GM12873 (cell line): Measurements from ENCODE around the gene CFAP73.

ENCODE experiments used
- TF ChIP-seq, protein P1 (sequence below): IDR thresholded peaks from 2 replicates; pipeline ENCODE4 v1.5.1; 2012; ENCODE audit warnings: low read depth, mild to moderate bottlenecking, moderate library complexity, low read length, control low read depth; ENCODE audit not compliant: insufficient read depth; ENCODE audit errors: missing control alignments

CFAP73 gene

DNA sequence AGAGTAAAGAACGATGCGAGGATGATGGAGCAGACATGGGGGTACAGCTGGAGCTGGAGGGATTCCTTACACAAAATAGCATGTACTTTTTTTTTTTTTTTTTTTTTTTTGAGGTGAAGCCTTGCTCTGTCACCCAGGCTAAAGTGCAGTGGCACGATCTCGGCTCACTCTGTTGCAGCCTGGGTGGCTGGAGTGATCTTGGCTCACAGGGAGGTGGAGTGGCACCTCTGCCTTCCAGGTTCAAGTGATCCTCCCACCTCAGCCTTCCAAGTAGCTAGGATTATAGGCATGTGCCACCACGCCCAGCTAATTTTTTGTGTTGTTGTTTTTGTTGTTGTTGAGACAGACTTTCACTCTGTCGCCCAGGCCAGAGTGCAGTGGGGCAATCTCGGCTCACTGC lies 8.8 kb upstream of the CFAP73 start:
- TF ChIP-seq, protein P1, sequence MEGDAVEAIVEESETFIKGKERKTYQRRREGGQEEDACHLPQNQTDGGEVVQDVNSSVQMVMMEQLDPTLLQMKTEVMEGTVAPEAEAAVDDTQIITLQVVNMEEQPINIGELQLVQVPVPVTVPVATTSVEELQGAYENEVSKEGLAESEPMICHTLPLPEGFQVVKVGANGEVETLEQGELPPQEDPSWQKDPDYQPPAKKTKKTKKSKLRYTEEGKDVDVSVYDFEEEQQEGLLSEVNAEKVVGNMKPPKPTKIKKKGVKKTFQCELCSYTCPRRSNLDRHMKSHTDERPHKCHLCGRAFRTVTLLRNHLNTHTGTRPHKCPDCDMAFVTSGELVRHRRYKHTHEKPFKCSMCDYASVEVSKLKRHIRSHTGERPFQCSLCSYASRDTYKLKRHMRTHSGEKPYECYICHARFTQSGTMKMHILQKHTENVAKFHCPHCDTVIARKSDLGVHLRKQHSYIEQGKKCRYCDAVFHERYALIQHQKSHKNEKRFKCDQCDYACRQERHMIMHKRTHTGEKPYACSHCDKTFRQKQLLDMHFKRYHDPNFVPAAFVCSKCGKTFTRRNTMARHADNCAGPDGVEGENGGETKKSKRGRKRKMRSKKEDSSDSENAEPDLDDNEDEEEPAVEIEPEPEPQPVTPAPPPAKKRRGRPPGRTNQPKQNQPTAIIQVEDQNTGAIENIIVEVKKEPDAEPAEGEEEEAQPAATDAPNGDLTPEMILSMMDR = no peak

DNA sequence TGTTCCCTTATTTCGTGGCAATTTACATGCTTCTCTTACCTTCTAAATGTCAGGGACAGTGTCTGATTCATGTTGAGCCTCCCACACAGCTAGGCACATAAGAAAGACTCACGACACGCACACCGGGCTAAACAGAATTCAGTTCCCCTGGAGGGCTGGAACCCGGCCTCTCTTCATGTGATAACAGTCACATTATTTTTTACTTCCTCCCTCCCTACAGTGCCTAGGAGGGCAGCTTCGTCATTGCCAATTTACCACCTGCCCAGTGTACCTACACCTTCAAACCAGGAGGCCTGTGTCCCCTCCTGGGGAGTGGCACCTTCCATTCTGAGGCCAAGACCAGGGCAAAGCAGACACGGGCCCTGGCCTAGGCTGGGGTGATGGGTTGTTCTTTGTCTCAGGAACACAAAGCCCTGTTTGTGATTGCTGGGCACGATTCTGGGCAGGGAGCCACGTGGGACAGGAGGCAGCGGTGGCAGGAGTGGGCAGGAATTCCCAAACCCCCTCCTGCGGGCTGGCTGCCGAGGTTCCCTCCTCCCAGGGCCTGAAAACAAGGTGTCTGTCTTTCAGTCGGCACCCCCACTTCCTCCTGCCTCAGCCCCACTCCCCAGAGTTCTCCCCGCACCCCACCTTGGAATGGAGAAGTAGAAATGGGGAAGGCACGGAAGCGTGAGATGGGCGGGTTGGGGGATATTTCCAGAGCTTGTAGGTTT lies 7.2 kb upstream of the CFAP73 start:
- TF ChIP-seq, protein P1 = no peak

DNA sequence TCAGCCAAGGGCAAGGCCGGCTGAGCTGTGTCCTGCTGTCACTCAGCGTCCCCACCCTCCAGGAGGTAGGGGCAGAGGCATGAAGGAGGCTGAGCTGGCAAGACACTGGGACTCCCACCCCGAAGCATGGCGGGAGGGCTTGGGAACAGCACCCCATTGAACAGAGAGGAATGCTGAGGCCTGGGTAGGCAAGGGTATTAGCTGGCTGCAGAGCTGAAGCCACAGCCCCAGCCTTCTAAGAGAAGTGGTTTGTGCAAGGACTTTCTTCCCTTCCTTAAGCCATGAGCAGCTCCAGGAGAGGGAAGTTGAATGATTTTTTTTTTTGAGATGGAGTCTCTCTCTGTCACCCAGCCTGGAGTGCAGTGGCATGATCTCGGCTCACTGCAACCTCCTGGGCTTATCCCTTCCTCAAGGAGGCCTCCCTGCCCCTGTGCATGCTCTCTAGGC lies 6.6 kb upstream of the CFAP73 start:
- TF ChIP-seq, protein P1 = no peak

DNA sequence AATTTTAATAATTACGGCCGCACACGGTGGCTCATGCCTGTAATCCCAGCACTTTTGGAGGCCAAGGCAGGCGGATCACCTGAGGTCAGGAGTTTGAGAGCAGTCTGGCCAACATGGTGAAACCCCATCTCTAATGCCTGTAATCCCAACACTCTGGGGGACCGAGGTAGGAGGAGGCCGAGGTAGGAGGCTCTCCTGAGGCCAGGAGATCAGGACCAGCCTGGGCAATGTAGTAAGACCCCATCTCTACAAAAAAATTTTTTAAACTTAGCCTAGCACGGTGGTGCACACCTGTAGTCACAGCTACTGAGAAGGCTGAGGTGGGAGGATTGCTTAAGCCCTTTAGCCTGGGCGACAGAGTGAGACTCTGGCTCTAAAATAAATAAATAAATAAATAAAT lies 5.6 kb upstream of the CFAP73 start:
- TF ChIP-seq, protein P1 = no peak

DNA sequence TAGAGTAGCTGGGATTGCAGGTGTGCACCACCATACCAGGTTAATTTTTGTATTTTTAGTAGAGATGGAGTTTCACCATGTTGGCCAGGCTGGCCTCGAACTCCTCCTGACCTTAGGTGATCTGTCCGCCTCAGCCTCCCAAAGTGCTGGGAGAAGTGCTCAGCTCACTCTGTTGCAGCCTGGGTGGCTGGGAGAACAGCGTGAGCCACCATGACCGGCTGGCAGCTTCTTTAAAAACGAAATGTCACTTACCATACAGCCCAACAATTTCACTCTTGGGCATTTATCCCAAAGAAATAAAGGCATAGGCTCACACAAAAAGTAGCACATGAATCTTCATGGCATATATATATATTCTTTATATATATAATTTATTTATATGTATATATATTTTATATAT lies 4.7 kb upstream of the CFAP73 start:
- TF ChIP-seq, protein P1 = no peak

DNA sequence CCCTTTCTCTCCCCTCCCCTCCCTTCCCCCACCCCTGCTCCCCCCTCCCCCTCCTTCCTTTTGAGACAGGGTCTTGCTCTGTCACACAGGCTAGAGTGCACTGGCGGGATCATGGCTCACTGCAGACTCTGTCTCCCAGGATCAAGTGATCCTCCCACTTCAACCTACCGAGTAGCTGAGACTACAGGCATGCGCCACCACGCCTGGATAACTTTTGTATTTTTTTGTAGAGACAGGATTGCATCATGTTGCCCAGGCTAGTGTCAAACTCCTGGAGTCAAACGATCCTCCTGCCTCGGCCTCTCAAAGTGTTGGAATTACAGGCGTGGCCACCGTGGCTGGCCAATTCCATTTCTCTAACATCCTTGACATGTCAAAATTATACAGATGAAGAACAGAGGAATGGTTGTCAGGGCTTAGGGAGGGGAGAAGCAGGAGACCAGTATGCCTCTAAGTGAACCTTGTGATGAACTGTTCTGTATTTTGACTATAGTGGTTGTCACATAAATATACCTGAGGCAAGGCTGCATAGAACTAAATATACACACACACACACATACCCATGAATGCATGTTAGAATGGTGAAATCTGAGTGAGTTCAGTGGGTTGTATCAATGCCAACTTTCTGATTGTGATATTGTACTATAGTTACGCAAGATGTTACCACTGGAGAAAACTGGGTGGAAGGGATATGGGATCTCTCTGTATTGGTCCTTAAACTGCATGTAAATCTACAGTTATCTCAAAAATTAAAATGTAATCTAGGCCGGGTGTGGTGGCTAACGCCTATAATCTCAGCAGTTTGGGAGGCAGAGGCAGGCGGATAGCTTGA lies 3.6 kb upstream of the CFAP73 start:
- TF ChIP-seq, protein P1 = no peak

DNA sequence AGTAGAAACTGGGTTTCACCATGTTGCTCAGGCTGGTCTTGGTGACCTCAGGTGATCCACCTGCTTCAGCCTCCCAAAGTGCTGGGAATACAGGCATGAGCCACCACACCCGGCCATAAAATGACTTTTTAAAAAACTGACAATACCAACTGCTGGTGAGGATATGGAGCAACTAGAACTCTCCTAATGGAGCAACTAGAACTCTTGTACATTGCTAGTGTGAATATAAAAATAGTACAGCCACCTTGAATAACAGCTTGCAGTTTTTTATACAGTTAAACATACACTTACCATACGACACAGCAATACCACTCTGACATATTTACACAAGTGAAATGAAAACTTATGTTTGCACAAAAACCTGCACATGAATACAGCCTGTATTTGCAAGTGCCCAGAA lies 2.5 kb upstream of the CFAP73 start:
- TF ChIP-seq, protein P1 = no peak
